GM12875 (cell line): ENCODE measurements around the gene CYTH1.
A peak's percentile ranks its signal among the peaks of the same experiment; 100 is the strongest.

Experiments used
- H3K4me3 ChIP-seq: one replicate; pipeline ENCODE4 v1.5.1; 2011; ENCODE audit warnings: low read depth, low read length, control low read depth
- CTCF ChIP-seq: IDR thresholded peaks from 2 replicates; pipeline ENCODE4 v1.5.1; 2011; ENCODE audit warnings: low read depth, mild to moderate bottlenecking, control low read depth, inconsistent platforms, low read length, moderate library complexity, borderline replicate concordance; ENCODE audit not compliant: insufficient read depth

The CYTH1 gene

DNA sequence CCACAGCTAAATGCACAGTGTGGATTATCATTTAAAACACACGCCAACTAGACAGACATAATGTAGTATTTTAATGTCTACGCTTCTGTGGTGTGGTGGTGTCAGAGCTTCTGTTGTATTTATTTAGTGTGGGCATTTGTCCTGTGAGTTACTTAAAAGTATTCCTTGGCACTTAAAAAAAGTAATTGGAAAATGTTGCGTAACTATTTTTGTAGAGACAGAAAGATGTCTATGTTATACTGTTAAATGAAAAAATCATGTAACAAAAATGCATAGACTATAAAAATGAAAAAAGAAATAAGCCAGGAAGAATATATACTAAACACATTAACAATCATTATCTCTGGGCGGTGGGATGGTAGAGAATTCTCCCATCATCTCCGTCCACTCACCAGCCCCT lies 39.2 kb downstream of the CYTH1 start:
- TF ChIP-seq CTCF: no peak
- H3K4me3 ChIP-seq: no peak overlapping the region

GRCh38 chr17:78741644-78742284 lies 40.3 kb downstream of the CYTH1 start:
- H3K4me3 ChIP-seq: no peak overlapping the region
- no peak for TF ChIP-seq CTCF

DNA sequence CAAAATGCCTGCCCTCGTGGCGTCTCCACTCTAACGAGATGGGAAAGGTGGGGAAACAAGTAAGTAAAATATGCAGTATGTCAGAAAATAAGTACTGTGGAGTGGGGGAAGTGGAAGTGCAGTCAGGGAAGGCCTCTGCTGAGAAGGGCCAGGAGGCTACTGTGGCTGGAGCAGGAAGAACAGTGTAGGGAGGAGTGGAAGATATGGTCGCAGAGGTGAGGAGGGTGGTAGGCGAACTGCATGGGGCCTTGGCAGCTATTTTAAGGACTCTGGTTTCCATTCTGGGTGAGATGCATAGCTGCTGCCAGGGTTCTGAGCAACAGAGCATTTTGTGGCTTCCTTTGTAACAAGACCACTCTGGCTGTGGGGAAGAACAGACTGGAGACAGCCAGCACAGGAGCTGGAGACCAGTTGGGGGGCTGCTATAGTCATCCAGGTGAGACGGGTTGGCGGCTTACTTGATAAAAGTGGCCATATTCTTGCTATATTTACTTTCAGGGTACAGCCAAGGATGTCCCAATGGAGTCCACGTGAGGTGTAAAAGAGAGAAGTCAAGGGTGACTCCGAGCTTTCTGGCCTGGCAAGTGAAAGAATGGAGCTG lies 42.6 kb downstream of the CYTH1 start:
- no peak overlapping the region for H3K4me3 ChIP-seq
- TF ChIP-seq CTCF: no peak

DNA sequence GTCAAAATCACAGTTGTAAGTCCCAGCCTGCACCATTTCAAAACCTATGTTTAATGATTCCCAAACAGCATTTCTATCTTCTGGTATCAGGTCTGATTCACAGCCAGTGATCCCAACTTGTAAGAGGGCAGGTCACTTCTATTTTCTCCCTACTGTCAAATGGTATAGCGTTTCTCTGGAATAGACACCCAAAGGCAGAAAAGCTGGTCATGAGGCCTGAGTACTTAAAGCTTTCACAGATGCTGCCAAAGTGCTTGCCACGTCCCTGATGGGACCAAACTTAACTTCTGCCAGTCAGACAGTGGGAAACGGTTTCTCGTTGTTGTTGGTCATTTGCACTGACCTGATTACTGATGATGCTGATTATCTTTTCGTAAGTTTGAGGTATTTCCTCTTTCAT lies 43.4 kb downstream of the CYTH1 start:
- TF ChIP-seq CTCF: no peak
- H3K4me3 ChIP-seq: no peak overlapping the region

GRCh38 chr17:78738278-78738677 lies 43.8 kb downstream of the CYTH1 start:
- no peak overlapping the region for H3K4me3 ChIP-seq
- no peak for TF ChIP-seq CTCF

DNA sequence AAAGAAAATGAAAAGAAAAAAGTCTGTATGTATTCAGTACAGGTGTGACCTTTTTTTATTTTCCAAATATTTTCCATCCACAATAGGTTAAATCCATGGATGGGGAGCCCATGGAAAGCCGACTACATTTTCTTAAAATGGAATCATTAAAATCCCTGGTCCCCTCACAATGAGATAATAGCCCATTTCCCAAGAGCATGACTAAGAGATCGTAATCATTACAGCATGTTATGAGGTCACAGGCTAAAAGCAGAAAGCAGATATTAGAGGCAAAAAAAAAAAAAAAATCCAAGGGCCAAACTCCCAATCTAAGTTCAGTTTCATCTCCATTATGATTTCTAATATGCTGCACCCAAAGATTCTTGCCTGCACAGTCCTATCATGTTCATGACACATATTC lies 44.7 kb downstream of the CYTH1 start:
- no peak overlapping the region for H3K4me3 ChIP-seq
- TF ChIP-seq CTCF: no peak

DNA sequence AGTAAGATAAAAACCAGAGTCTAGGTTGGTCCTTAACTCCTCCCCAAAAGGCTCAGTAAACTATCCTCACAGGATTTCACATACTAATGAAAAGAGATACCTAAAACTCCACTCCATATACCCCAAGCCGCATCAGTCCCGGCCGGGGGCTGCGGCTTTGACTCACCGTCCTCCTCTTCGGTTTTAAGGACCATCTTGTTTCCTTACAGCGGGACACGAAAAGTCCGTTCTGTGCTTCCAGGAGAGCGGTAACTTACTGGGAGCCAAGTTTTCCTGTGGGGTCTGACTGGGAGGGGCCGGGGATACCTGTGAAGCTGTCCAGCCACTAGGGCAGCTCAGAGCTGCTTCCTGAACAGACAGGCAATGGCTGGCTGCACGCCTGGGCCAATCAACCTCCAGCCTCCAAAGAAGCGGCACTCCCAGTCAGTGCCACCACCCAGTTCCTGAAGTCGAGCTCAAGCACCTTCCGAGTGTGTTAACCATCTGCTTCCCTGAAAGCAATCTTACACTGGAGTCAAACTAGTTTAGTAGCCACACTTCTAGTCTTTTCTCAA lies 45.5 kb downstream of the CYTH1 start:
- H3K4me3 ChIP-seq: peak overlapping the region; percentile 62
- TF ChIP-seq CTCF: peak; percentile 42; the same call in 1 of the 2 replicates
